GDM1 (cell line): ENCODE data around the gene SLC19A1.
A peak's percentile ranks its signal among the peaks of the same experiment; 100 is the strongest.

ENCODE experiments used
- DNase-seq: peaks from one replicate; lab custom pipeline; 2025; lab: John Stamatoyannopoulos, UW

Gene SLC19A1

GRCh38 chr21:45479691-45480675, 62.3 kb downstream of the SLC19A1 start:
- no peak for DNase-seq

- no peak for DNase-seq
These were observed 63.2 kb downstream of the SLC19A1 start for GRCh38 chr21:45478816-45479669.

- DNase-seq = peak; percentile 78
These were observed 64.0 kb downstream of the SLC19A1 start for GRCh38 chr21:45478115-45478801.

GRCh38 chr21:45477176-45478114, 64.8 kb downstream of the SLC19A1 start:
- DNase-seq = no peak

GRCh38 chr21:45476582-45476981, 65.7 kb downstream of the SLC19A1 start:
- DNase-seq = no peak

- DNase-seq = no peak
These were observed 66.3 kb downstream of the SLC19A1 start for GRCh38 chr21:45475797-45476570.

- no peak for DNase-seq
These were observed 67.1 kb downstream of the SLC19A1 start for GRCh38 chr21:45475004-45475685.

- DNase-seq = no peak
These were observed 67.8 kb downstream of the SLC19A1 start for GRCh38 chr21:45474323-45474950.

- no peak for DNase-seq
These were observed 68.5 kb downstream of the SLC19A1 start for GRCh38 chr21:45473496-45474322.

GRCh38 chr21:45472445-45473365, 69.5 kb downstream of the SLC19A1 start:
- no peak for DNase-seq

GRCh38 chr21:45471525-45472221, 70.6 kb downstream of the SLC19A1 start:
- no peak for DNase-seq

- no peak for DNase-seq
These were observed 71.3 kb downstream of the SLC19A1 start for GRCh38 chr21:45470773-45471524.

- DNase-seq = no peak
These were observed 72.1 kb downstream of the SLC19A1 start for GRCh38 chr21:45470087-45470515.

GRCh38 chr21:45469273-45470086, 72.8 kb downstream of the SLC19A1 start:
- no peak for DNase-seq

GRCh38 chr21:45468971-45469272, 73.3 kb downstream of the SLC19A1 start:
- DNase-seq = no peak
